GM21576 (cell line): ENCODE measurements around the gene TIA1.
"Not testable (repeated sequence)": the region's sequence is repeated elsewhere in the genome, so short reads cannot be mapped to it uniquely, and the experiment has no call there.

ENCODE experiments used
- ATAC-seq: cut with Tn5 transposase; IDR thresholded peaks from one replicate; pipeline ENCODE4 v1.9.1; 2021; ENCODE audit warnings: mild to moderate bottlenecking, moderate library complexity; ENCODE audit not compliant: unreplicated experiment

Gene TIA1

DNA sequence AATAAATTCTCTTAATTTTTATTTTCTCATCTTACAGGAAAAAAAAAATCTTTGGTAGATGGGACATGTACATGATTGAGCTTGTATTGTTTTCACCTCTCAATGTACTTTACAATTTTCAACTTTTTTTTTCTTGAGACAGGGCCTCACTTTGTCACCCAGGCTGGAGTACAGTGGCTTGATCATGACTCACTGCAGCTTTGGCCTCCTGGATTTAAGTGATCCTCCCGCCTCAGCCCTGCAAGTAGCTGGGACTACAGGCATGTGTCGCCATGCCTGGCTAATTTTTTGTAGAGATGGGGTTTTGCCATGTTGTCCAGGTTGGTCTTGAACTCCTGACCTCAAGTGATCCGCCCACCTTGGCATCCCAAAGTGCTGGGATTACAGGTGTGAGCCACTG lies 25.1 kb downstream of the TIA1 start:
- ATAC-seq = not testable (repeated sequence)

DNA sequence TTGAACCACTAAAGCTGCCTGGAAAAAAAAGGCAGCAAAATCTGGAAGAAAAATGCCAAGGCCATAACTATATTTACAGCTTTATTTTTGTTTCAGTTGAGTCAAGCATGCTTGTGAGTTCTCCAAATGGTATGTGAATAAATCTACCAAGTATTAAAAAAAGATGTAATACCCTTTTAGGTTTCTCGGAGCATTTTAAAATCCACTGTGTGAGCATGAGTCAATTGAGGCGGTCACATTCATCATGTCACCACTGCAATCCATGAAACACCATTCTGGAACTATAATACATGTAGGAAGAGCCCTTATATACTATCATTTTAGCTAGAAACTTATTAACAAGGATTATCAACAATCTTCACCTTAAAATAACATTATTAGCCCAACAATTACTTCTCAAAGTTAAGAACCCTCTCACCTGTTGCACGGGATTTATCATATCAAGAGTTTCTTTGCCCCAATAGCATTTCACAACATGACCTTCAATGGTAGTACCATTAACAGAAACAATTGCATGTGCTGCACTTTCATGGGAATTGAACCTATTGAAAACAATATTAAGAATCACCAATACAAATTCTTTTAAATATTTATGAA lies 33.4 kb downstream of the TIA1 start:
- no peak for ATAC-seq

DNA sequence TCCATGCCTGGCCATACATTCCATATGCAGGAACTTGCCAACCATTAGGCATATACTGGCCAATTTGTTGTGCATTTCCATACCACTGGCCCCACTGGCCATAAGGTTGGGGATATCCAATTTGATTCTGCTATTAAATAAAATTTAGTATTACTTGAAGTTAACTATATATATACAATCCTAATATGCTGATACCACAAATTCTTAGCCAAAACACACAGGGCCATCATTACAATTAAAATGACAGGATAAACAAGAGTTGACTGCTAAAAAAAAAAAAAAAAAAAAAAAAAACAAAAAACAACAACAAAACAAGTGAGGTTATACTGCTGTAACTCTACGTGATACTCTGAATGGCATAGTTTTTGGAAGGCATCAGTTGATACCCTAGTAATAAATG lies 34.1 kb downstream of the TIA1 start:
- ATAC-seq = no peak

DNA sequence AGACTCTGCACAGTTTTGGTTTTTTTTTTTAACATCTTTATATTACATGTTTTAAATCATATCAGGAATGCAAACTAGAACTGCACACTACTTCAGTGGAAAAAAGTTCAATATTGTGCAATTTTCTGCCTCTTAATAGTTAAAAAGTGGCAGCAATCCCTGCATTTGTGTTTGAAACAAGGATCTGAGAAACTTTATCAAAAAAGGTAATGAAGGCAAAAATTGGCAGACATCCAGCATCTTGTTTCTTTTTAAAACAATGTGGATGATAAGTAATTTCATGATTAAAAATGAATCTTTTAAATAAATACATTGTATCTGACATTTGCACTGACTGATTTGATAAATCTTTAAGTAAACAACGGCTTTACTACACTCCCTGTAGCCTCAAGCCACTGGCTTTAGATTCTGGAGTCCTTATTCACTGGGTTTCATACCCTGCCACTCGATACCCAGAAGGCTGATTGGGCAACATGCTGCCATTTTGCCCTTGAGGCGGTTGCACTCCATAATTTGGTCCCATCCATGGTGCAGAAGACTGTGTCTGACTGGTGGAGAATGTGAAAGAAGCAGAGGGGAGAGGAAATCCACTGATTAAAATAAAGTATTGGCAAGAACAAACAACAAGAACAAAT lies 36.0 kb downstream of the TIA1 start:
- ATAC-seq = no peak

DNA sequence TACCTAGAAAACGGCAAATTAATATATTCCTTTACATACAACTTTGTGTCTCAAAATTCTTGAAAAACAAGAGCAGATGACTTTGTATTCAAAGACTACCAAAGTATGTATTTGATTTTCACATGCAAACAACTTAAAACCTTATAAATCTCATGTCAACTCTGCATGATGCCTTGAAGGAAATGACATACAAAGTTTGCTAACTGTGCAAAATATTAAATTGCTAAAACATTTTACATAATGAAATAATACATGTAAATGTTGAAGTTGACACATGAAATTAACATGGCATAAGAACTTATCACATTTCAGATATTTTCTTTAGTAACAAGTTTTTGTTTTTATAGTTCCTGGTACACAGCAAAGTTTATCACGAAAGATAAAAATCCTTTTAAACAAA lies 36.8 kb downstream of the TIA1 start:
- no peak for ATAC-seq

DNA sequence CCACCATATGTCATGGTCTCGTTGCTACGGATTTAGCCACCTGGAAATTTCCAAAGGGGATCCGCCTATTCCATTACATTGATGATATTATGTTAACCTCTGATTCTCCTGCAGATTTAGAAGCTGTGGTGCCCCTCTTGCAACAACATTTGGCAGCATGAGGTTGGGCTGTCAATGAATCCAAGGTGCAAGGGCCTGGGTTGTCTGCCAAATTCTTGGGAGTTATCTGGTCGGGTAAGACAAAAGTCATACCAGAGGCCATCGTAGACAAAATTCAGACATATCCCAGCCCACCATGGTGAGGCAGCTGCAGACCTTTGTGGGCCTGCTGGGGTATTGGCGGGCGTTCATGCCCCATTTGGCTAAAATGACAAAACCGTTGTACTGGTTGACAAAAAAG lies 44.0 kb downstream of the TIA1 start:
- ATAC-seq = no peak

DNA sequence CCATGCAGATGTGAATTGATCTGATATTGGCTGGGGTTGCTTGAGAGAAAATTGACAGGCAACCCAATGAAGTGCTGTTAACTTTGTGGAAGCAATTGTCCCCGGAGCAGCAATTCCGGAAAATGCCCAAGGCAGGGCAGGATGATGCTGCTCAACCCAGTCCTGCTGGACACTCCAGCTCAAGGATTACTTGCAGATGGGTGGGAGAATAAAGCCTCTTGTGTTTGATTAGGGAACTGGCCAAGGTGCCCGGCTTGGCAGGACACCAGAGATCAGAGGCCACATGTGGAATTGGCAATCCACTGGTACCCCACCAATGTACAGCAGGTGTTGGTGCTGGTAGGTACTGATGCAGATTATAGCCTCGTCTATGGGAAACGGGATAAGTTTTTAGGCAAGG lies 45.3 kb downstream of the TIA1 start:
- ATAC-seq = no peak

DNA sequence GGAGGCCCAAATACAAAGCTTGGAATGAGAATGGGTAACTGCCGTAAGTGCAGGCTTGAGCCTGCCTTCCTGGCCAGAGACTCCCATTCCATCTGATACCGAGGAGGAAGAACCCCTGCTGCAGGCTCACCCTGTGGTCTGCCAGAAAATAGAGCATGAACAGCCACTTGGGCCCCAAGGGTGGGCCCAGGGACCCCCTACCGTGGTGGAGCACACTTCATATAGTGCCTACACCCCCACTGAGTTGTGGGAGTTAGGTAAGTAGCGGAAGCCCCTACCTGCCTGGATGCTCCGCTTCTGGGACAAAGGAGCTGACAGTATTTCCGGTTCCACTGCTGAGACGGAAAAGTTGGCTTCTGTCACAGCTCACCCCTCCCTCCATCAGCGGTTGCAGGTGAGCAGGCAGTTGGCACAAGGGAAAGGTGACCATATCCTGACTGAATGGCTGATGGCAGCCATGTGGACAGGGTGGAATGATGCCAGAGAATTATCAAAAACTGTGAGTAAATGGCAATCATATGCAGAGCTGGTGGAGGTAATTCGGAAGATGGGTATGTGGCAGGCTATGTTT lies 46.1 kb downstream of the TIA1 start:
- no peak for ATAC-seq

DNA sequence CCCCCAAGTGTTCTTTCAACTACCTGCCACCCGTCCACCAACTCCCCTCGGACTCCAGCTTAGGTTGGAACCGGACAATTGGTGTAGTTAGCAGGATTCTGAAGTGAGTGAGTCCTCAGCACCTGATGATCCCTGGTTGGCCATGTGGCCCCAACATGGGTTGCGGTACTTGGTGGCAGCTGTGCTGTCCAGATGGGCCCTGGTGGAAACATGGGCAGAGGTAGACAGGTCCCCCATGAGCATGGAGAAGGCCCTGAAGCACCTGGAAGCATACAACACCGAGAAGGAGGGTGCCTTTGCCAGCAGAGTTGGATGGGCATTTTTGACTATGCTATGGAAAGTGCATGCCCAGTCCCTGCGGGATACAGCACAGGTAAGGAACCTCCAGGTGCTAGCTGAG lies 46.6 kb downstream of the TIA1 start:
- no peak for ATAC-seq

DNA sequence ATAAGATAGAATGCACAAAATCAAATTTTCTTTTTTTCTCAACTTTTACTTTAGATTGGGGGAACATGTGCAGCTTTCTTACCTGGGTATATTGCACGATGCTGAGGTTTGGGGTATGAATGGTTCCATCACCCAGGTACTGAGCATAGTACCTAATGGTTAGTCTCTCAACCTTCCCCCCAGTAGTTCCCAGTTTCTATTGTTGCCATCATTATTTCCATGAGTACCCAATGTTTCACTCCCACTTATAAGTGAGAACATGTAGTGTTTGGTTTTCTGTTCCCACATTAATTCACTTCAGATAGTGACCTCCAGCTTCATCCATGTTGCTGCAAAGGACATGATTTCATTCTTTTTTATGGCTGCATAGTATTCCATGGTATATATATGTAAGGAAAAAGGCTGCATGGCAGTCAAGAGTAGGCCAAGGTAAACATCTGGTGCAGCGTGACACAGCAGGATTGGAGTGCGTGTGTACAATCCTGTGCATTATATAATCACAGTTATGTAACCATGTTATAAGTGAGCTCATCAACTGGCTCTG lies 47.1 kb downstream of the TIA1 start:
- no peak for ATAC-seq

DNA sequence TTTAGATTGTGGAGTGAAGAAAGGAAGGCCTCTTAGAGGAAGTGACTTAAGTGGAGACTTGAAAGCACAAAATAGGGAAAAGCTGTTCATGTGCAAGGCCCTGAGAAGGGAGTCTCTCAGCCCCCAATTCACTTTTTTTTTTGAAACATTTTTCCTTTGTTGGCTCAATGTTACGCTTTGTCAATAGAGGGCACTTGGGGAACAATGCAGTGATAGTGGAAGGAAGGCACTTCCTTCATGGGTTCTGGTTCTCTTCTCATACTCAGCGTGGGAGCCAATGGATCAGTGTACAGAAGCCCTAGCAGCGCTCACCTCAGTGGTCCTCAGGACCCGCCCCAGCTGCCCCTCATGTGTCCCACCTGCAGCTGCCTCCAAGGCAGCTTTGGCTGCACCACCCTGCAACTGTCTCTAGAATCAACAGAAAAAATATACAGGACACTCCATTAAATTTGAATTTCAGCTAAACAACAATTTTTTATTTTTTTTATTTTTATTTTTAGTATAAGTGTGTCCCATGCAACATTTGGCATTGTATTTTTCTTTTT lies 49.0 kb downstream of the TIA1 start:
- no peak for ATAC-seq

DNA sequence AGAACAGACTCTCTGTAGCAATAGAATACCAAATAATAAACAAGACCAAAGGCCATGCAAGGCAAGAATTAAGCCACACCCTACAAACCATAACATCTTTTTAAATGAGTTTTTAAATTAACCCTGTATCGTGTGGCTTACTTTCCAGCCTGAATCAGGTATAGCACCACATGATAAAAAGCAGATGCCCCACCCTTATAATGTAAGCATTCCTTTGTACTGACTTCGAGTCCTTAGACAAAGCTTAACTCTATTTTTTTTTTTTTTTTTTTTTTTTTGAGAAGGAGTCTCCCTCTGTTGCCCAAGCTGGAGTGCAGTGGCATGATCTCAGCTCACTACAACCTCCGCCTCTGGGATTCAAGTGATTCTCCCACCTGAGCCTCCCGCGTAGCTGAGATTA lies 55.9 kb downstream of the TIA1 start:
- ATAC-seq = no peak

DNA sequence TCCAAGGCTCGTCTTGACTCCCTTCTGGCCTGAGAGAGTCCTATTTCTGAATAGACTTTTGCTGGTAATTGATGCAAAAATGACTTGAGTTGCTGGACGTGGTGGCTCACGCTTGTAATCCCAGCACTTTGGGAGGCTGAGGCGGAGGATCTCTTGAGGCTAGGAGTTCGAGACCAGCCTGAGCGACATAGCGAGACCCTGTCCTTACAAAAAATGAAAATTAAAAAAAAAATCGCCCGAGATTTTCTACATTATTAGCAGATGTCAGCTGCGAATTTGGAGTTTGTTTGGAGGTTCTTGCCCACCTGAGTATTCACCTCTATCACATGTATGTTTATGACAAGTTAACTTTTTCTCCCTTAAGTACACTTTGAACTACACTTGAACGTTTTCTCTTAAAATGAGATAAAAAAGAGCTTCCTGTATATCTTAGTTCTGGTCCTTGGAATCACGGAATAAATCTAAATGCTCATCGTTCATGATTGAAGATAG lies 57.1 kb downstream of the TIA1 start:
- ATAC-seq = no peak

DNA sequence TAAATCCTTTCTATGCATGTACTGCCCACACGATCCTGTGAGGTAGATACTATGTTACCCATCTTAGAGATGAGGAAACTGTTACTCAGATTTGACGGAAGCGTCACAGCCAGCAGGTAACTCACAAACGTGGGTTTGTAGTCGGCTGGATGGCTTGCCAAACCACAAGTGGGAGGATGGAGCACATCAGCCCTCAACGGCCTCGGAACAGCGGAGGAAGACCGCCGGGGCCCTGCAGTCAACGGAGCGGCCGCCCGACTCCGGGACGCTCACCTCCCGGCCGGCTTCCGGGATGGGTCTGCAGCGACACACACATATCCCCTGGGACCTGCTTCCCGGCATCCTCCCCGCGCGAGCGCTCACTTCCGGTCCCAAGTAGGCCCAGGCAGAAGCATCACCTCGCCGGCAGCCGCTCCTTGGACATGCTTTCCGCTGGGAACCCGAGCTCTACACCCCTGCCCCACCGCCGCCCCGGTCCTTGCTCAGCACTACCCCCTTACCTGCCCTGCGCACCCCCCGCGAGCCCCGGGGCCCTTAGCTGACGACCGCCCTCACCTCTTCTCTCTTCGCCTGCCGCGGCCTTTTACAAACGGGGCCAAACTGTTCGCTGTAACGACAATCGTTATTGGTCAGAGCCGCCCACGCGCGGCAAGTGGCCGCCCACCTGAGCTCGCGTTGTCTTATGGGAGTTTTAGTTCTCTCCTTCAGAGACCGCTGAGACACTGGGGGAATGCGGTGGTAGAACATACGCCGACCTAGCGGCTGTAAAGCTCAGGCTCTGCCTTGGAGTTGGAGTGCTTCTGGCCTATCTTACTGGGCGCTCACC lies 57.8 kb downstream of the TIA1 start, which contains the start of gene C2orf42:
Gene C2orf42, minus strand, starts transcription at position 602 of the 826 bp plus-strand sequence. CDS start 9,034 bp downstream, outside the sequence.
- peak; percentile 82 for ATAC-seq

DNA sequence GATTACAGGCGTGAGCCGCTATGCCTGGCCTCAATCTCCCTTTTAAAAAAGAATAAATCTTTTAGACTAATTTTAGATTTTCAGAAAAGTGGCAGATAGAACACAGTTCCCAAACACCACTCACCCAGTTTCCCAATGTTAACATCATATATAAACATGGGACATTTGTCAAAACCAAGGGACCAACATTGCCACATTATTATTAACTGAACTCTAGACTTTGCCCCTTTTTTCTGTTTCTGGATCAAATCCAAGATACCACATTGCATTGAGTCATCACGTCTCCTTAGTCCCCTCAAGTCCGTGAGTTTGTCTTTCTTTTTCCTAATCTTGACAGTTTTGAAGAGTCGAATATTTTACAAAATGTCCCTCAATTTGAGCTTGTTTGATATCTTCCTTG lies 60.0 kb downstream of the TIA1 start:
- ATAC-seq = no peak

DNA sequence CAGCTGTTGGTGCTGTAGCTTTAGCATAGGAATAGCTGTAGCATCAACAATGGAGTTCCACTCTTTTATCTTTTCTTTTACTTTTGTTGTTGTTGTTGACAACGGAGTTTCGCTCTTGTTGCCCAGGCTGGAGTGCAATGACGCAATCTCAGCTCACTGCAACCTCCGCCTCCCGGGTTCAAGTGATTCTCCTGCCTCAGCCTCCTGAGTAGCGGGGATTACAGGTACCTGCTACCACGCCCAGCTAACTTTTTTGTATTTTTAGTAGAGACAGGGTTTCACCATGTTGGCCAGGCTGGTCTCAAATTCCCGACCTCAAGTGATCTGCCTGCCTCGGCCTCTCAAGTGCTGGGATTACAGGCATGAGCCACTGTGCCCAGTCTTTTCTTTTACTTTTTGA lies 61.3 kb downstream of the TIA1 start:
- ATAC-seq = not testable (repeated sequence)

DNA sequence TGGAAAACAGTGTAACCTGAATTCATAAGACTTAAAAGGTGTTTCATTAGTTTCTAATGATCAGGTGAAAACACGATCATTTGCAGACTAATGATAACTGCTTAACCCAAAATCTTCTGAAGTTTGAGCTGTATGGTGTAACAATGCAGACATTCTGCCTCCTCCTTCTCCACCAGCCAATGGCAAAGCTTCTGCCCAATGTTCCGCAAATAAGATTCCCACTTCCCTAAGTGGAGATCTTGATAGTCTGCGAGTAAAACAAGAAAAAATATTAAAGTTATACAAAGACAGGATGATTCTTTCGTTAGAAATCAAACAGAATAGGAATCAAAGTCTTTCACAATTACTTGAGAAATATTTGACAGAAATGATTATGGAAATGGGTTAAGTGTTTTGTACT lies 65.7 kb downstream of the TIA1 start:
- no peak for ATAC-seq

DNA sequence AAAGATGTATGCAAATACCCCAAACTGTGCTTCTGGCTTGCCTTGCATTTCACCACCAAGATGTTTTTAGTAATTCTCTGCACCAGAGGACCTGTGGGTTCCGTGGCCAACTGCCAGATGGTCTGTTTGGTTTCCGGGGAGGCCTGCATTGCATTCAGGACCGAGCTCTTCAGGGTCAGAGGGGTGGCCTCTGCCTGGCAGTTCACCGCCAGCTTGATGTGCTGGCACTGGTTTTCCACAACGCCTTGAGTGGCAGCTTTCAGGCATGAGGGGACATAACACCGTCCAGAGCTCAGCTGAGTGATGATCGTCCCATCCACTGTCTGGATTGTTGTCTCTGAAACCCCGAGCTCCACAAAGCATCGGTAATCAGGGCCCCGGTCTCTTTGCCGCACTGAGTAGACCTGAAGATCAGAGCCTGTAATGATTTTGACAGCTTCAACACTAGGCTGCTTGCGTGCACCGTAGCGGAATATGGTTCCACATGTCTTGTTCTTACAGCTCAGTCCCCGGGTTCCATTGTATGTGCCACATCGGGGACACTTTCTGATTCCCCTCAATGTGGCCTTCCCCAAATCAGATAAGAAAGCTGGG lies 67.0 kb downstream of the TIA1 start:
- peak; percentile 82 for ATAC-seq

DNA sequence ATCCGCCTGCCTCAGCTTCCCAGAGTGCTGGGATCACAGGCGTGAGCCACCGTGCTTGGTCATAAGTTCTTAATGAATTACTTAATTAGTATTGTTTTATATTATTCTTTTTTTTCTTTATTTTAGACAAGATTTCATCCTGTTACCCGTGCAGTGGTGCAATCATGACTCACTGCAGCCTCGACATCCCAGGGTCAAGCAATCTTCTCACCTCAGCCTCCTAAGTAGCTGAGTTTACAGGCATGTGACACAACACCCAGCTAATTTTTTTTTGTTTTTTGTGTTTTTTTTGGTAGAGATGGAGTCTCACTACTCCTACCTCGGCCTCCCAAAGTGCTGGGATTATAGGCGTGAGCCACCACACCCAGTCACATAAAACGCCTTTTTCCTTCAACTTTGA lies 74.9 kb downstream of the TIA1 start:
- ATAC-seq = no peak

DNA sequence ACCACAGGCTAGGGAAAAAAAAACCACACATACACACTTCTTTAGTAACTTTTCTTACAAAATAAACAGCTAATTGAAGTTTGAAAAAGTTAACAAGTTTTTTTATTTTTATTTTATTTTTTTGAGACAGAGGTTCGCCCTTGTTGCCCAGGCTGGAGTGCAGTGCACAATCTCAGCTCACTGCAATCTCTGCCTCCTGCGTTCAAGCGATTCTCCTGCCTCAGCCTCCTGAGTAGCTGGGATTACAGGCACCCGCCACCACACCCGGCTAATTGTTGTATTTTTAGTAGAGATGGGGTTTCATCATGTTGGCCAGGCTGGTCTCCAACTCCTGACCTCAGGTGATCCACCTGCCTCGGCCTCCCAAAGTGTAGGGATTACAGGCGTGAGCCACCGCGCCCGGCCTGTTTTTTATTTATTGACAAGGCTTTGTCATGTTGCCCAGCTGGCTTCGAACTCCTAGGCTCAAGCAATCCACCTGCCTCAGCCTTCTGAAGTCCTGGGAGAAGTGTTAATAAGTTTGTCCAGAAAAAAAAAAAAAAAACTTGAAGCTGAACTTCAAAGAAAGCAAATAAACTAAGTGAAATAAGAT lies 78.7 kb downstream of the TIA1 start:
- ATAC-seq = not testable (repeated sequence)
